T-helper 17 cell (primary cell): ENCODE results near the gene STXBP6. TPM values are rescaled to one million over a fixed set of nuclear protein-coding genes. Genes with fewer than 3 reads are reported as not detected.

Experiments
- ATAC-seq: fragments of 150-1000 bp; cut with Tn5 transposase; 2 replicates; pipeline ENCODE4 v1.10.0; 2021; ENCODE audit warnings: mild to moderate bottlenecking, moderate library complexity
- DNase-seq, 3 donors: peaks; one replicate each; pipeline versions ENCODE4 v3.0.0 to v3.0.0-alpha.2; 2020 to 2021
- H3K9me3 ChIP-seq: one replicate; pipeline ENCODE4 v1.7.0; 2013; ENCODE audit warnings: low read length, mild to moderate bottlenecking; ENCODE audit not compliant: control insufficient read depth, poor library complexity, severe bottlenecking
- H3K27ac Mint-ChIP-seq: one replicate; pipeline ENCODE4 v1.8.0; 2022; ENCODE audit warnings: mild to moderate bottlenecking, moderate library complexity, mixed read lengths
- H3K27me3 Mint-ChIP-seq: one replicate; pipeline ENCODE4 v1.8.0; 2022; ENCODE audit warnings: mixed read lengths
- H3K36me3 Mint-ChIP-seq: one replicate; pipeline ENCODE4 v1.8.0; 2022; ENCODE audit warnings: low read depth, mixed read lengths
- H3K4me1 Mint-ChIP-seq: one replicate; pipeline ENCODE4 v1.8.0; 2022; ENCODE audit warnings: mild to moderate bottlenecking, mixed read lengths
- H3K4me3 Mint-ChIP-seq: one replicate; pipeline ENCODE4 v1.8.0; 2022; ENCODE audit warnings: mild to moderate bottlenecking, moderate library complexity, mixed read lengths
- total RNA-seq, 4 donors: library from RNA in 2 of 4; stranded (reverse) in 2 of 4; gene quantifications; one replicate each; pipeline ENCODE4 v1.2.3 and lab custom pipeline; 2022 to 2026

Gene STXBP6
- total RNA-seq, 2 donors from 2014 or later, result not detected

- no peak for ATAC-seq
- Mint-ChIP-seq H3K27me3 (peaks cover 57% of the 10 kb centered on the region), H3K4me3 (no peak overlapping the region), H3K27ac (no peak overlapping the region), H3K4me1 (no peaks in the 10 kb centered on the region), H3K36me3 (no peaks in the 10 kb centered on the region)
- H3K9me3 ChIP-seq, result no peaks in the 10 kb centered on the region
- DNase-seq, result no peak
Measured at GRCh38 chr14:24820616-24821015, 229.3 kb downstream of the STXBP6 start.

- H3K9me3 ChIP-seq, result no peaks in the 10 kb centered on the region
- Mint-ChIP-seq H3K4me3 (no peak overlapping the region), H3K36me3 (no peaks in the 10 kb centered on the region), H3K27ac (no peak overlapping the region), H3K27me3 (peaks cover 69% of the 10 kb centered on the region), H3K4me1 (no peaks in the 10 kb centered on the region)
- ATAC-seq (no peak), DNase-seq (no peak)
Measured at GRCh38 chr14:24818823-24819341, 231.1 kb downstream of the STXBP6 start.

- Mint-ChIP-seq H3K4me1 (no peaks in the 10 kb centered on the region), H3K27ac (no peak overlapping the region), H3K36me3 (no peaks in the 10 kb centered on the region), H3K27me3 (peaks cover 75% of the 10 kb centered on the region), H3K4me3 (no peak overlapping the region)
- no peak for ATAC-seq
- no peak for DNase-seq
- H3K9me3 ChIP-seq, result no peaks in the 10 kb centered on the region
Measured at GRCh38 chr14:24818058-24818822, 231.7 kb downstream of the STXBP6 start.

- no peaks in the 10 kb centered on the region for H3K9me3 ChIP-seq
- H3K27ac Mint-ChIP-seq, result no peak overlapping the region
- no peaks in the 10 kb centered on the region for H3K4me1 Mint-ChIP-seq
- no peak for ATAC-seq
- H3K27me3 Mint-ChIP-seq, result peaks cover 78% of the 10 kb centered on the region
- H3K4me3 Mint-ChIP-seq, result no peak overlapping the region
- DNase-seq, result no peak
- no peaks in the 10 kb centered on the region for H3K36me3 Mint-ChIP-seq
Measured at GRCh38 chr14:24817212-24818057, 232.5 kb downstream of the STXBP6 start.

- no peaks in the 10 kb centered on the region for H3K36me3 Mint-ChIP-seq
- H3K4me1 Mint-ChIP-seq, result no peaks in the 10 kb centered on the region
- no peak for ATAC-seq
Measured at GRCh38 chr14:24816929-24817211, 233.1 kb downstream of the STXBP6 start.

GRCh38 chr14:24816011-24816928 lies 233.7 kb downstream of the STXBP6 start:
- Mint-ChIP-seq H3K36me3 (no peaks in the 10 kb centered on the region), H3K4me1 (no peaks in the 10 kb centered on the region), H3K27ac (no peak overlapping the region), H3K4me3 (no peak overlapping the region), H3K27me3 (peaks cover 73% of the 10 kb centered on the region)
- DNase-seq, result no peak
- H3K9me3 ChIP-seq, result no peaks in the 10 kb centered on the region
- no peak for ATAC-seq

More at GRCh38 chr14:24816929-24817211, 233.1 kb downstream of the STXBP6 start:
- H3K9me3 ChIP-seq, result no peaks in the 10 kb centered on the region
- H3K27me3 Mint-ChIP-seq, result peaks cover 79% of the 10 kb centered on the region
- no peak overlapping the region for H3K27ac Mint-ChIP-seq
- no peak for DNase-seq
- no peak overlapping the region for H3K4me3 Mint-ChIP-seq

GRCh38 chr14:24815543-24815942 lies 234.4 kb downstream of the STXBP6 start:
- no peaks in the 10 kb centered on the region for H3K36me3 Mint-ChIP-seq
- no peaks in the 10 kb centered on the region for H3K4me1 Mint-ChIP-seq
- no peak overlapping the region for H3K4me3 Mint-ChIP-seq
- H3K27ac Mint-ChIP-seq, result no peak overlapping the region
- ATAC-seq (no peak), DNase-seq (no peak)
- no peaks in the 10 kb centered on the region for H3K9me3 ChIP-seq
- peaks cover 66% of the 10 kb centered on the region for H3K27me3 Mint-ChIP-seq

GRCh38 chr14:24814944-24815343 lies 235.0 kb downstream of the STXBP6 start:
- no peak overlapping the region for H3K4me3 Mint-ChIP-seq

GRCh38 chr14:24814346-24814745 lies 235.6 kb downstream of the STXBP6 start:
- ATAC-seq, result no peak
- H3K27me3 Mint-ChIP-seq, result peaks cover 60% of the 10 kb centered on the region

More at GRCh38 chr14:24814944-24815343, 235.0 kb downstream of the STXBP6 start:
- ATAC-seq, result no peak
- H3K4me1 Mint-ChIP-seq, result no peaks in the 10 kb centered on the region
- no peaks in the 10 kb centered on the region for H3K36me3 Mint-ChIP-seq
- H3K27ac Mint-ChIP-seq, result no peak overlapping the region
- no peaks in the 10 kb centered on the region for H3K9me3 ChIP-seq
- peaks cover 65% of the 10 kb centered on the region for H3K27me3 Mint-ChIP-seq
- DNase-seq, result no peak

GRCh38 chr14:24813819-24814259 lies 236.1 kb downstream of the STXBP6 start:
- Mint-ChIP-seq H3K4me1 (no peaks in the 10 kb centered on the region), H3K4me3 (no peak overlapping the region), H3K36me3 (no peaks in the 10 kb centered on the region), H3K27me3 (peaks cover 60% of the 10 kb centered on the region), H3K27ac (no peak overlapping the region)
- no peaks in the 10 kb centered on the region for H3K9me3 ChIP-seq
- no peak for DNase-seq
- no peak for ATAC-seq

More at GRCh38 chr14:24814346-24814745, 235.6 kb downstream of the STXBP6 start:
- no peak overlapping the region for H3K4me3 Mint-ChIP-seq
- no peaks in the 10 kb centered on the region for H3K36me3 Mint-ChIP-seq
- DNase-seq, result no peak
- no peak overlapping the region for H3K27ac Mint-ChIP-seq
- H3K9me3 ChIP-seq, result no peaks in the 10 kb centered on the region
- no peaks in the 10 kb centered on the region for H3K4me1 Mint-ChIP-seq

- H3K9me3 ChIP-seq, result no peaks in the 10 kb centered on the region
- H3K27me3 Mint-ChIP-seq, result peaks cover 59% of the 10 kb centered on the region
- H3K4me1 Mint-ChIP-seq, result no peaks in the 10 kb centered on the region
- ATAC-seq (no peak), DNase-seq (no peak)
- H3K27ac Mint-ChIP-seq, result no peak overlapping the region
- no peaks in the 10 kb centered on the region for H3K36me3 Mint-ChIP-seq
- H3K4me3 Mint-ChIP-seq, result no peak overlapping the region
Measured at GRCh38 chr14:24813089-24813815, 236.7 kb downstream of the STXBP6 start.

GRCh38 chr14:24809135-24809534 lies 240.8 kb downstream of the STXBP6 start:
- H3K27ac Mint-ChIP-seq, result no peak overlapping the region
- ATAC-seq (no peak), DNase-seq (no peak)
- no peaks in the 10 kb centered on the region for H3K36me3 Mint-ChIP-seq
- H3K4me1 Mint-ChIP-seq, result peaks cover 2% of the 10 kb centered on the region
- no peak overlapping the region for H3K4me3 Mint-ChIP-seq
- H3K9me3 ChIP-seq, result no peaks in the 10 kb centered on the region
- H3K27me3 Mint-ChIP-seq, result peaks cover 64% of the 10 kb centered on the region
